ENCODE measurements around the gene JPH2. TPM values are rescaled to one million over a fixed set of nuclear protein-coding genes. Genes with fewer than 3 reads are reported as not detected.

Gene JPH2
- total and polyA plus RNA-seq, 2 experiments from 2014 or later, result 0.16 to 1.1 TPM

DNA sequence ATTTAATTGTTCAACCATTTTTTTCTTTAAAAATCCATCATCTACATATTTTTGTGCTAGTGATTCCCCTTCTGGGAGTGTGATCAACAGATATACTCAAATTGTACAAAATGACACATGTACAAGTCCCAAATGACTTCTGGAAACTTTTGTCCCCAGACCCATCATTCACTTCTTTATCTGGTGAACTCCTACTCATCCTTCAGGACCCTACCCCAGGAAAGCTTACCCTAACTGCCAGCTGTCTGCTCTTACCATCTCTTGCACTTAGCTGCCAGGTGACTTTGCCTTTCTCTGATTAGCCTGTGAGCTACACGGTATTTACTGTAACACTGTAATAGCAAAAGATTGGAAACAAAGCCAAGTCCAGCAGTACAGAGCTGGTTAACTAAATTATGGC is 55.3 kb downstream of the JPH2 start:
- H3K4me1 ChIP-seq (ENCODE audit: insufficient read depth), result no peaks in the 10 kb centered on the region
- H3K4me3 ChIP-seq, result no peak overlapping the region
- no peaks in the 10 kb centered on the region for H3F3A ChIP-seq (replicated peaks; ENCODE audit: low read depth)
- no peaks in the 10 kb centered on the region for H3K79me2 ChIP-seq (replicated peaks; ENCODE audit: insufficient read depth)
- no peaks in the 10 kb centered on the region for H3K36me3 Mint-ChIP-seq (ENCODE audit: low read depth)
- ATAC-seq (no peak), DNase-seq (ENCODE audit: low spot score) (no peak)
- peaks cover 2% of the 10 kb centered on the region; the same call in 1 of the 3 replicates for H3K4me1 Mint-ChIP-seq
- H3K9me3 Mint-ChIP-seq, result no peaks in the 10 kb centered on the region
- H3K4me2 ChIP-seq, result no peak overlapping the region
- no peaks in the 10 kb centered on the region for H3K9me2 ChIP-seq (ENCODE audit: insufficient read depth)
- H3K4me3 Mint-ChIP-seq, result no peak overlapping the region
- no peak overlapping the region for H3K27ac ChIP-seq (ENCODE audit: low read depth)
- H3K36me3 ChIP-seq (ENCODE audit: insufficient read depth), result no peaks in the 10 kb centered on the region
- H3K27me3 ChIP-seq (ENCODE audit: insufficient read depth), result no peaks in the 10 kb centered on the region
- no peak overlapping the region for H2AFZ ChIP-seq
- no peak for TF ChIP-seq ZNF114 (CRISPR knock-in tag; IDR thresholded peaks at IDR 0.05)
- TF ChIP-seq STAT1 (IDR thresholded peaks at IDR 0.05; ENCODE audit: unreplicated experiment), result no peak
- no peak overlapping the region for H3K27ac Mint-ChIP-seq
- peaks cover 6% of the 10 kb centered on the region for H3K27me3 Mint-ChIP-seq (ENCODE audit: insufficient read depth, low read depth, poor library complexity)
- H4K20me1 ChIP-seq (replicated peaks; ENCODE audit: insufficient read depth), result no peaks in the 10 kb centered on the region

DNA sequence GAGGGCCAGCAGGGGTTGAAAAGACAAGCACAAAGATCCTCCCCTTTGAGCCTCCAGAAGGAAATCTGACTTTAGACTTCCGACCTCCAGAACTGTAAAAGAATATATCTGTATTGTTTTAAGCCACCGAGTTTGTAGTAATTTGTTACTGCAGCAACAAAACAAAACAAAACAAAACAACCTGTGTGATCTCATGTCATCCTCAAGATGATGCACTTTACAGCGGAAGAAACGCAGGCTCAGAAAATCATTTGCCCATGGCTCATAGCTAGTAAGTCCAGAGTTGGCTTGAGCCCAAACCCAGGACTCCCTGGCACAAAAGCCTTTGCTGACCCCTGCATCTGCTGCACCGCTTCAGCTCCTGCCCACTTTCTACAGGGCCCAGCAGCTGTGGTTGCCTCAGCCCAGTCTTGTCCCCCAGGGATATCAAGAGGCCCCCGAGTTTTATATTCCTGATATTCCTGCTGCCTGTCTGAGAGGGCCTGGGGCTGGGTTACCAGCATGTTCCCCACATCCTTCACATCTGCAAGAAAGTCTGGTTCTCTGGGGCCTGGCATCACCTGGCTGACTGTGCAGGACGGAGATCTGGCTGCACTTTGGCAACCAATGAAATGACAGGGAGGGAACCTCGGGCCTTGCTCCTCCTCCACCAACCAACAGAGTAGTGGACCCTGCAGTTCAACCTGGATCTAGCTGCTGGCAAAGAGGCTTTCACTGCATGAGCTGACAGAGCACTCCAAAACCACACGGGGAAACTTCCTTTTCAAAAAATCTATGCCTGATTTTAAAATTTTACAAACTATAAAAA is 56.9 kb downstream of the JPH2 start:
- H3K4me1 Mint-ChIP-seq, result peaks cover 2% of the 10 kb centered on the region; the same call in 1 of the 3 replicates
- H3K4me3 Mint-ChIP-seq, result no peak overlapping the region
- Histone ChIP-seq H3K79me2 (replicated peaks; ENCODE audit: insufficient read depth) (no peaks in the 10 kb centered on the region), H3K27ac (ENCODE audit: low read depth) (no peak overlapping the region), H3K4me1 (ENCODE audit: insufficient read depth) (no peaks in the 10 kb centered on the region), H4K20me1 (replicated peaks; ENCODE audit: insufficient read depth) (no peaks in the 10 kb centered on the region), H3F3A (replicated peaks; ENCODE audit: low read depth) (no peaks in the 10 kb centered on the region), H2AFZ (peak overlapping the region; percentile 38; the same call in 1 of the 2 replicates), H3K4me3 (no peak overlapping the region), H3K9me2 (ENCODE audit: insufficient read depth) (no peaks in the 10 kb centered on the region), H3K27me3 (ENCODE audit: insufficient read depth) (no peaks in the 10 kb centered on the region), H3K4me2 (no peak overlapping the region), H3K36me3 (ENCODE audit: insufficient read depth) (no peaks in the 10 kb centered on the region)
- peak; percentile 62 for ATAC-seq
- H3K27me3 Mint-ChIP-seq (ENCODE audit: insufficient read depth, low read depth, poor library complexity), result peaks cover 6% of the 10 kb centered on the region
- no peaks in the 10 kb centered on the region for H3K9me3 Mint-ChIP-seq
- no peak overlapping the region for H3K27ac Mint-ChIP-seq
- no peak for DNase-seq (ENCODE audit: low spot score)
- H3K36me3 Mint-ChIP-seq (ENCODE audit: low read depth), result no peaks in the 10 kb centered on the region
- TF ChIP-seq ZNF114 (CRISPR knock-in tag; IDR thresholded peaks at IDR 0.05) (no peak), CREB1 (CRISPR knock-in tag; IDR thresholded peaks at IDR 0.05; ENCODE audit: low read depth) (no peak), ZNF331 (CRISPR knock-in tag; IDR thresholded peaks at IDR 0.05; ENCODE audit: low read depth) (no peak), EZH2 (IDR thresholded peaks at IDR 0.05; ENCODE audit: low read depth, unreplicated experiment) (no peak), STAT1 (IDR thresholded peaks at IDR 0.05; ENCODE audit: unreplicated experiment) (no peak), POLR2AphosphoS5 (IDR thresholded peaks at IDR 0.05; ENCODE audit: low read depth) (no peak)
- TF ChIP-seq, protein P1, sequence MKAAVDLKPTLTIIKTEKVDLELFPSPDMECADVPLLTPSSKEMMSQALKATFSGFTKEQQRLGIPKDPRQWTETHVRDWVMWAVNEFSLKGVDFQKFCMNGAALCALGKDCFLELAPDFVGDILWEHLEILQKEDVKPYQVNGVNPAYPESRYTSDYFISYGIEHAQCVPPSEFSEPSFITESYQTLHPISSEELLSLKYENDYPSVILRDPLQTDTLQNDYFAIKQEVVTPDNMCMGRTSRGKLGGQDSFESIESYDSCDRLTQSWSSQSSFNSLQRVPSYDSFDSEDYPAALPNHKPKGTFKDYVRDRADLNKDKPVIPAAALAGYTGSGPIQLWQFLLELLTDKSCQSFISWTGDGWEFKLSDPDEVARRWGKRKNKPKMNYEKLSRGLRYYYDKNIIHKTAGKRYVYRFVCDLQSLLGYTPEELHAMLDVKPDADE (IDR thresholded peaks at IDR 0.05), result no peak
- TF ChIP-seq, protein P2, sequence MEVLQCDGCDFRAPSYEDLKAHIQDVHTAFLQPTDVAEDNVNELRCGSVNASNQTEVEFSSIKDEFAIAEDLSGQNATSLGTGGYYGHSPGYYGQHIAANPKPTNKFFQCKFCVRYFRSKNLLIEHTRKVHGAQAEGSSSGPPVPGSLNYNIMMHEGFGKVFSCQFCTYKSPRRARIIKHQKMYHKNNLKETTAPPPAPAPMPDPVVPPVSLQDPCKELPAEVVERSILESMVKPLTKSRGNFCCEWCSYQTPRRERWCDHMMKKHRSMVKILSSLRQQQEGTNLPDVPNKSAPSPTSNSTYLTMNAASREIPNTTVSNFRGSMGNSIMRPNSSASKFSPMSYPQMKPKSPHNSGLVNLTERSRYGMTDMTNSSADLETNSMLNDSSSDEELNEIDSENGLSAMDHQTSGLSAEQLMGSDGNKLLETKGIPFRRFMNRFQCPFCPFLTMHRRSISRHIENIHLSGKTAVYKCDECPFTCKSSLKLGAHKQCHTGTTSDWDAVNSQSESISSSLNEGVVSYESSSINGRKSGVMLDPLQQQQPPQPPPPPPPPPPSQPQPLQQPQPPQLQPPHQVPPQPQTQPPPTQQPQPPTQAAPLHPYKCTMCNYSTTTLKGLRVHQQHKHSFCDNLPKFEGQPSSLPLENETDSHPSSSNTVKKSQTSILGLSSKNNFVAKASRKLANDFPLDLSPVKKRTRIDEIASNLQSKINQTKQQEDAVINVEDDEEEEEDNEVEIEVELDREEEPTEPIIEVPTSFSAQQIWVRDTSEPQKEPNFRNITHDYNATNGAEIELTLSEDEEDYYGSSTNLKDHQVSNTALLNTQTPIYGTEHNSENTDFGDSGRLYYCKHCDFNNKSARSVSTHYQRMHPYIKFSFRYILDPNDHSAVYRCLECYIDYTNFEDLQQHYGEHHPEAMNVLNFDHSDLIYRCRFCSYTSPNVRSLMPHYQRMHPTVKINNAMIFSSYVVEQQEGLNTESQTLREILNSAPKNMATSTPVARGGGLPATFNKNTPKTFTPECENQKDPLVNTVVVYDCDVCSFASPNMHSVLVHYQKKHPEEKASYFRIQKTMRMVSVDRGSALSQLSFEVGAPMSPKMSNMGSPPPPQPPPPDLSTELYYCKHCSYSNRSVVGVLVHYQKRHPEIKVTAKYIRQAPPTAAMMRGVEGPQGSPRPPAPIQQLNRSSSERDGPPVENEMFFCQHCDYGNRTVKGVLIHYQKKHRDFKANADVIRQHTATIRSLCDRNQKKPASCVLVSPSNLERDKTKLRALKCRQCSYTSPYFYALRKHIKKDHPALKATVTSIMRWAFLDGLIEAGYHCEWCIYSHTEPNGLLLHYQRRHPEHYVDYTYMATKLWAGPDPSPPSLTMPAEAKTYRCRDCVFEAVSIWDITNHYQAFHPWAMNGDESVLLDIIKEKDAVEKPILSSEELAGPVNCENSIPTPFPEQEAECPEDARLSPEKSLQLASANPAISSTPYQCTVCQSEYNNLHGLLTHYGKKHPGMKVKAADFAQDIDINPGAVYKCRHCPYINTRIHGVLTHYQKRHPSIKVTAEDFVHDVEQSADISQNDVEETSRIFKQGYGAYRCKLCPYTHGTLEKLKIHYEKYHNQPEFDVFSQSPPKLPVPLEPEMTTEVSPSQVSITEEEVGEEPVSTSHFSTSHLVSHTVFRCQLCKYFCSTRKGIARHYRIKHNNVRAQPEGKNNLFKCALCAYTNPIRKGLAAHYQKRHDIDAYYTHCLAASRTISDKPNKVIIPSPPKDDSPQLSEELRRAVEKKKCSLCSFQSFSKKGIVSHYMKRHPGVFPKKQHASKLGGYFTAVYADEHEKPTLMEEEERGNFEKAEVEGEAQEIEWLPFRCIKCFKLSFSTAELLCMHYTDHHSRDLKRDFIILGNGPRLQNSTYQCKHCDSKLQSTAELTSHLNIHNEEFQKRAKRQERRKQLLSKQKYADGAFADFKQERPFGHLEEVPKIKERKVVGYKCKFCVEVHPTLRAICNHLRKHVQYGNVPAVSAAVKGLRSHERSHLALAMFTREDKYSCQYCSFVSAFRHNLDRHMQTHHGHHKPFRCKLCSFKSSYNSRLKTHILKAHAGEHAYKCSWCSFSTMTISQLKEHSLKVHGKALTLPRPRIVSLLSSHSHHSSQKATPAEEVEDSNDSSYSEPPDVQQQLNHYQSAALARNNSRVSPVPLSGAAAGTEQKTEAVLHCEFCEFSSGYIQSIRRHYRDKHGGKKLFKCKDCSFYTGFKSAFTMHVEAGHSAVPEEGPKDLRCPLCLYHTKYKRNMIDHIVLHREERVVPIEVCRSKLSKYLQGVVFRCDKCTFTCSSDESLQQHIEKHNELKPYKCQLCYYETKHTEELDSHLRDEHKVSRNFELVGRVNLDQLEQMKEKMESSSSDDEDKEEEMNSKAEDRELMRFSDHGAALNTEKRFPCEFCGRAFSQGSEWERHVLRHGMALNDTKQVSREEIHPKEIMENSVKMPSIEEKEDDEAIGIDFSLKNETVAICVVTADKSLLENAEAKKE (CRISPR knock-in tag; IDR thresholded peaks at IDR 0.05), result no peak
- TF ChIP-seq, protein P3, sequence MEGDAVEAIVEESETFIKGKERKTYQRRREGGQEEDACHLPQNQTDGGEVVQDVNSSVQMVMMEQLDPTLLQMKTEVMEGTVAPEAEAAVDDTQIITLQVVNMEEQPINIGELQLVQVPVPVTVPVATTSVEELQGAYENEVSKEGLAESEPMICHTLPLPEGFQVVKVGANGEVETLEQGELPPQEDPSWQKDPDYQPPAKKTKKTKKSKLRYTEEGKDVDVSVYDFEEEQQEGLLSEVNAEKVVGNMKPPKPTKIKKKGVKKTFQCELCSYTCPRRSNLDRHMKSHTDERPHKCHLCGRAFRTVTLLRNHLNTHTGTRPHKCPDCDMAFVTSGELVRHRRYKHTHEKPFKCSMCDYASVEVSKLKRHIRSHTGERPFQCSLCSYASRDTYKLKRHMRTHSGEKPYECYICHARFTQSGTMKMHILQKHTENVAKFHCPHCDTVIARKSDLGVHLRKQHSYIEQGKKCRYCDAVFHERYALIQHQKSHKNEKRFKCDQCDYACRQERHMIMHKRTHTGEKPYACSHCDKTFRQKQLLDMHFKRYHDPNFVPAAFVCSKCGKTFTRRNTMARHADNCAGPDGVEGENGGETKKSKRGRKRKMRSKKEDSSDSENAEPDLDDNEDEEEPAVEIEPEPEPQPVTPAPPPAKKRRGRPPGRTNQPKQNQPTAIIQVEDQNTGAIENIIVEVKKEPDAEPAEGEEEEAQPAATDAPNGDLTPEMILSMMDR (conservative IDR thresholded peaks at IDR 0.05; ENCODE audit: low read depth in 2 of 2), result no peak

Data from GM23338 (cell line).